HepG2 (cell line): ENCODE results near the gene SBNO2. TPM values are rescaled to one million over a fixed set of nuclear protein-coding genes. Genes with fewer than 3 reads are reported as not detected.

Source experiments
- AGO1 ChIP-seq: fragments of 200-400 bp; formaldehyde crosslinking; IDR thresholded peaks from 2 replicates; pipeline ENCODE4 v1.6.1; 2017; ENCODE audit warnings: mild to moderate bottlenecking, low read depth, low read length, moderate library complexity; ENCODE audit not compliant: poor library complexity, severe bottlenecking
- BHLHE40 ChIP-seq: IDR thresholded peaks from 2 replicates; pipeline ENCODE4 v1.6.1; 2011; ENCODE audit warnings: low read length, improper control_type of control experiment
- CCAR2 ChIP-seq: fragments of 200-400 bp; formaldehyde crosslinking; optimal IDR thresholded peaks from 2 replicates; pipeline ENCODE3; 2018; ENCODE audit warnings: low read depth, mild to moderate bottlenecking, low read length, moderate library complexity
- FOXA1 ChIP-seq, 2 experiments: fragments of 450-650 bp in 1 of 2; sonication (generic) in 1 of 2; formaldehyde crosslinking in 1 of 2; IDR thresholded peaks; 2 replicates each; pipeline versions ENCODE4 v1.4.0 to v1.6.1; 2016 to 2020; ENCODE audit warnings: missing genetic modification reagents in 1 of 2
- JARID2 ChIP-seq: sonication (generic); formaldehyde crosslinking; IDR thresholded peaks from 2 replicates; pipeline ENCODE4 v1.8.1; 2023; ENCODE audit warnings: missing genetic modification reagents, inconsistent platforms; ENCODE audit not compliant: insufficient replicate concordance
- JUNB ChIP-seq: sonication (generic); formaldehyde crosslinking; IDR thresholded peaks from 2 replicates; pipeline ENCODE4 v1.8.0; 2022; ENCODE audit warnings: missing genetic modification reagents, mild to moderate bottlenecking, borderline replicate concordance
- NCOA2 ChIP-seq: sonication (generic); formaldehyde crosslinking; IDR thresholded peaks from 2 replicates; pipeline ENCODE4 v1.8.0; 2022; ENCODE audit warnings: inconsistent platforms
- PTBP1 ChIP-seq: fragments of 200-400 bp; formaldehyde crosslinking; IDR thresholded peaks from 2 replicates; pipeline ENCODE4 v1.6.1; 2018; ENCODE audit warnings: low read length, low read depth; ENCODE audit not compliant: poor library complexity, severe bottlenecking
- SP1 ChIP-seq, 2 experiments: fragments of 450-650 bp in 1 of 2; sonication (generic) in 1 of 2; formaldehyde crosslinking in 1 of 2; IDR thresholded peaks; 2 replicates each; pipeline versions ENCODE4 v1.4.0 to v1.6.1; 2016 to 2020; ENCODE audit warnings: missing genetic modification reagents in 1 of 2
- TCF7L2 ChIP-seq: IDR thresholded peaks from 2 replicates; pipeline ENCODE4 v1.6.1; 2011; ENCODE audit warnings: mild to moderate bottlenecking, low read depth, low read length, moderate library complexity
- TP53 ChIP-seq: sonication (generic); formaldehyde crosslinking; conservative IDR thresholded peaks from 2 replicates; pipeline ENCODE4 v1.4.0; 2020; ENCODE audit warnings: missing genetic modification reagents
- U2AF2 ChIP-seq: fragments of 200-400 bp; formaldehyde crosslinking; IDR thresholded peaks from 2 replicates; pipeline ENCODE4 v1.6.1; 2017; ENCODE audit warnings: low read depth, mild to moderate bottlenecking, low read length
- ZNF430 ChIP-seq: sonication (generic); formaldehyde crosslinking; IDR thresholded peaks from 2 replicates; pipeline ENCODE4 v1.9.0; 2021; ENCODE audit warnings: mild to moderate bottlenecking, missing genetic modification reagents
- ZNF431 ChIP-seq: sonication (generic); formaldehyde crosslinking; IDR thresholded peaks from 2 replicates; pipeline ENCODE4 v1.9.0; 2022; ENCODE audit warnings: missing genetic modification reagents, low read depth, mild to moderate bottlenecking, borderline replicate concordance
- ZNF556 ChIP-seq: sonication (generic); formaldehyde crosslinking; IDR thresholded peaks from 2 replicates; pipeline ENCODE4 v1.4.0; 2020; ENCODE audit warnings: mild to moderate bottlenecking, missing genetic modification reagents, borderline replicate concordance
- ZNF652 ChIP-seq: IDR thresholded peaks from 2 replicates; pipeline ENCODE4 v1.6.1; 2016; ENCODE audit warnings: low read depth, borderline replicate concordance
- ZNF724P ChIP-seq: sonication (generic); formaldehyde crosslinking; IDR thresholded peaks from 2 replicates; pipeline ENCODE4 v1.8.0; 2022; ENCODE audit warnings: missing genetic modification reagents, borderline replicate concordance
- polyA plus RNA-seq, 8 experiments: library from polyadenylated mRNA; depleted of rRNA in 3 of 8; stranded (reverse) in 7 of 8; unstranded in 1 of 8; fragments of >200 nt; fragmentation: Illumina TruSeq in 4 of 8; extraction: Trizol in 4 of 8; gene quantifications; 2 replicates each; pipeline versions ENCODE4 v1.2.1 to v1.2.3, GENCODE V29; 2011 to 2016; ENCODE audit warnings: low read depth in 4 of 8, missing spikeins in 1 of 8, mixed read lengths in 1 of 8; ENCODE audit not compliant: insufficient read depth in 1 of 8
- total RNA-seq, 5 experiments: library from RNA; depleted of rRNA; stranded (reverse); fragments of >200 nt; fragmentation: Illumina TruSeq; extraction: Trizol; gene quantifications; 2 replicates each; pipeline ENCODE4 v1.2.3, GENCODE V29; 2016; ENCODE audit warnings: low read depth in 1 of 5
- TF ChIP-seq, protein P1 (sequence below): sonication (generic); formaldehyde crosslinking; IDR thresholded peaks from 2 replicates; pipeline ENCODE4 v1.5.1; 2020; ENCODE audit warnings: mild to moderate bottlenecking, missing genetic modification reagents, moderate library complexity
- TF ChIP-seq, protein P2 (sequence below): sonication (generic); formaldehyde crosslinking; IDR thresholded peaks from 2 replicates; pipeline ENCODE4 v1.9.0; 2022; ENCODE audit warnings: missing genetic modification reagents, mild to moderate bottlenecking, borderline replicate concordance
- TF ChIP-seq, protein P3 (sequence below): IDR thresholded peaks from 2 replicates; pipeline ENCODE4 v1.6.1; 2018; ENCODE audit warnings: missing genetic modification reagents
- TF ChIP-seq, protein P4 (sequence below): sonication (generic); formaldehyde crosslinking; IDR thresholded peaks from 2 replicates; pipeline ENCODE4 v1.4.0; 2020; ENCODE audit warnings: mild to moderate bottlenecking, missing genetic modification reagents

The SBNO2 gene
- total and polyA plus RNA-seq, 2 of the 13 experiments (the other 11 are each of a cell fraction or from before 2014, with no cell fraction given) = 8.6 to 10.4 TPM

DNA sequence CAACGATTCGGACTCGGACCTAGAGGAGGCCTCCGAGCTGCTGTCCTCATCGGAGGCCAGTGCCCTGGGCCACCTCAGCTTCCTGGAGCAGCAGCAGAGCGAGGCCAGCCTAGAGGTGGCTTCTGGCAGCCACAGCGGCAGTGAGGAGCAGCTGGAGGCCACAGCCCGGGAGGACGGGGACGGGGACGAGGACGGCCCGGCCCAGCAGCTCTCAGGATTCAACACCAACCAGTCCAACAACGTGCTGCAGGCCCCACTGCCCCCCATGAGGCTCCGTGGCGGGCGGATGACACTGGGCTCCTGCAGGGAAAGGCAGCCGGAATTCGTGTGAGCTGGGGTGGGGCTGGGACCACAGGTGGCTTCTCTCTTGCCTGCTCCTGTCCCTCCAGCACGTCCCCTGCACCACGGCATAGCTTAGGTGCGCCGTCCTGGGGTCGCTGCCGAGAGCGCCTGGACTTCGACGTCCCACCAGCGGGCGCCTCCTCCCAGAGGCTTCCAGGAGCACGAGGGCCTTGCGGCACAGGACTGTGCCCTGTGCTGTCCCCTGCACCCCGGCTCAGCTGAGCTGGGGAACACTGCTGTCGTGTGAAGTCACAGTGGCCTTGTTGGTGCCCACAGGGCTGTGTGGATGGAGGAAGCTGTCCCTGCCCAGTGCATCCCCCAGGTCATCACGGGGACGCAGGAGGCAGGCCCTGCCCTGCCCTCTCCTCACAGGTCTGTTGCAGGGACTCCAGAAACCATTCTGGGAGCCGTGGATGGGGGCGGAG lies 88.2 kb downstream of the SBNO2 start (continued):
- TF ChIP-seq, protein P1, sequence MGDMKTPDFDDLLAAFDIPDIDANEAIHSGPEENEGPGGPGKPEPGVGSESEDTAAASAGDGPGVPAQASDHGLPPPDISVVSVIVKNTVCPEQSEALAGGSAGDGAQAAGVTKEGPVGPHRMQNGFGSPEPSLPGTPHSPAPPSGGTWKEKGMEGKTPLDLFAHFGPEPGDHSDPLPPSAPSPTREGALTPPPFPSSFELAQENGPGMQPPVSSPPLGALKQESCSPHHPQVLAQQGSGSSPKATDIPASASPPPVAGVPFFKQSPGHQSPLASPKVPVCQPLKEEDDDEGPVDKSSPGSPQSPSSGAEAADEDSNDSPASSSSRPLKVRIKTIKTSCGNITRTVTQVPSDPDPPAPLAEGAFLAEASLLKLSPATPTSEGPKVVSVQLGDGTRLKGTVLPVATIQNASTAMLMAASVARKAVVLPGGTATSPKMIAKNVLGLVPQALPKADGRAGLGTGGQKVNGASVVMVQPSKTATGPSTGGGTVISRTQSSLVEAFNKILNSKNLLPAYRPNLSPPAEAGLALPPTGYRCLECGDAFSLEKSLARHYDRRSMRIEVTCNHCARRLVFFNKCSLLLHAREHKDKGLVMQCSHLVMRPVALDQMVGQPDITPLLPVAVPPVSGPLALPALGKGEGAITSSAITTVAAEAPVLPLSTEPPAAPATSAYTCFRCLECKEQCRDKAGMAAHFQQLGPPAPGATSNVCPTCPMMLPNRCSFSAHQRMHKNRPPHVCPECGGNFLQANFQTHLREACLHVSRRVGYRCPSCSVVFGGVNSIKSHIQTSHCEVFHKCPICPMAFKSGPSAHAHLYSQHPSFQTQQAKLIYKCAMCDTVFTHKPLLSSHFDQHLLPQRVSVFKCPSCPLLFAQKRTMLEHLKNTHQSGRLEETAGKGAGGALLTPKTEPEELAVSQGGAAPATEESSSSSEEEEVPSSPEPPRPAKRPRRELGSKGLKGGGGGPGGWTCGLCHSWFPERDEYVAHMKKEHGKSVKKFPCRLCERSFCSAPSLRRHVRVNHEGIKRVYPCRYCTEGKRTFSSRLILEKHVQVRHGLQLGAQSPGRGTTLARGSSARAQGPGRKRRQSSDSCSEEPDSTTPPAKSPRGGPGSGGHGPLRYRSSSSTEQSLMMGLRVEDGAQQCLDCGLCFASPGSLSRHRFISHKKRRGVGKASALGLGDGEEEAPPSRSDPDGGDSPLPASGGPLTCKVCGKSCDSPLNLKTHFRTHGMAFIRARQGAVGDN (CRISPR knock-in tag) = peak; percentile 35; the same call in 1 of the 2 replicates
- TF ChIP-seq TCF7L2 (no peak), AGO1 (peak; percentile 87), BHLHE40 (no peak), PTBP1 (no peak), U2AF2 (no peak), FOXA1 (IDR thresholded peaks at IDR 0.05) (no peak), FOXA1 (CRISPR knock-in tag; IDR thresholded peaks at IDR 0.05) (no peak), TP53 (no peak), ZNF724P (CRISPR knock-in tag) (no peak), JUNB (CRISPR knock-in tag) (no peak), ZNF430 (CRISPR knock-in tag) (peak; percentile 29; the same call in 1 of the 2 replicates), CCAR2 (no peak), NCOA2 (CRISPR knock-in tag) (no peak), ZNF431 (CRISPR knock-in tag) (no peak), ZNF652 (CRISPR knock-in tag) (no peak), SP1 (IDR thresholded peaks at IDR 0.05) (no peak), SP1 (CRISPR knock-in tag; IDR thresholded peaks at IDR 0.05) (no peak), JARID2 (CRISPR knock-in tag) (no peak), ZNF556 (CRISPR knock-in tag) (no peak)
- TF ChIP-seq, protein P2, sequence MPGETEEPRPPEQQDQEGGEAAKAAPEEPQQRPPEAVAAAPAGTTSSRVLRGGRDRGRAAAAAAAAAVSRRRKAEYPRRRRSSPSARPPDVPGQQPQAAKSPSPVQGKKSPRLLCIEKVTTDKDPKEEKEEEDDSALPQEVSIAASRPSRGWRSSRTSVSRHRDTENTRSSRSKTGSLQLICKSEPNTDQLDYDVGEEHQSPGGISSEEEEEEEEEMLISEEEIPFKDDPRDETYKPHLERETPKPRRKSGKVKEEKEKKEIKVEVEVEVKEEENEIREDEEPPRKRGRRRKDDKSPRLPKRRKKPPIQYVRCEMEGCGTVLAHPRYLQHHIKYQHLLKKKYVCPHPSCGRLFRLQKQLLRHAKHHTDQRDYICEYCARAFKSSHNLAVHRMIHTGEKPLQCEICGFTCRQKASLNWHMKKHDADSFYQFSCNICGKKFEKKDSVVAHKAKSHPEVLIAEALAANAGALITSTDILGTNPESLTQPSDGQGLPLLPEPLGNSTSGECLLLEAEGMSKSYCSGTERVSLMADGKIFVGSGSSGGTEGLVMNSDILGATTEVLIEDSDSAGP (CRISPR knock-in tag) = no peak; the same call in 1 of the 2 replicates
- TF ChIP-seq, protein P3, sequence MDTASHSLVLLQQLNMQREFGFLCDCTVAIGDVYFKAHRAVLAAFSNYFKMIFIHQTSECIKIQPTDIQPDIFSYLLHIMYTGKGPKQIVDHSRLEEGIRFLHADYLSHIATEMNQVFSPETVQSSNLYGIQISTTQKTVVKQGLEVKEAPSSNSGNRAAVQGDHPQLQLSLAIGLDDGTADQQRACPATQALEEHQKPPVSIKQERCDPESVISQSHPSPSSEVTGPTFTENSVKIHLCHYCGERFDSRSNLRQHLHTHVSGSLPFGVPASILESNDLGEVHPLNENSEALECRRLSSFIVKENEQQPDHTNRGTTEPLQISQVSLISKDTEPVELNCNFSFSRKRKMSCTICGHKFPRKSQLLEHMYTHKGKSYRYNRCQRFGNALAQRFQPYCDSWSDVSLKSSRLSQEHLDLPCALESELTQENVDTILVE (CRISPR knock-in tag) = no peak
- TF ChIP-seq, protein P4, sequence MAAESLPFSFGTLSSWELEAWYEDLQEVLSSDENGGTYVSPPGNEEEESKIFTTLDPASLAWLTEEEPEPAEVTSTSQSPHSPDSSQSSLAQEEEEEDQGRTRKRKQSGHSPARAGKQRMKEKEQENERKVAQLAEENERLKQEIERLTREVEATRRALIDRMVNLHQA (CRISPR knock-in tag) = no peak
- TF ChIP-seq, all 625 proteins: peak for 16
